GM12878 (cell line): ENCODE measurements around the gene ZMYND11. TPM values are rescaled to one million over a fixed set of nuclear protein-coding genes. Genes with fewer than 3 reads are reported as not detected.

Experiments used
- ESRRA ChIP-seq: IDR thresholded peaks from 2 replicates; pipeline ENCODE4 v1.6.1; 2012; ENCODE audit warnings: mild to moderate bottlenecking, low read length, improper control_type of control experiment
- HDAC6 ChIP-seq: fragments of 200-600 bp; sonication (generic); IDR thresholded peaks from one replicate; pipeline ENCODE4 v1.8.0; 2017; ENCODE audit warnings: antibody characterized with exemption; ENCODE audit not compliant: unreplicated experiment
- MXI1 ChIP-seq: fragments of 150-350 bp; IDR thresholded peaks from 2 replicates; pipeline ENCODE4 v1.6.1; 2011; ENCODE audit warnings: low read depth, mild to moderate bottlenecking, inconsistent platforms, low read length, improper control_type of control experiment
- RAD21 ChIP-seq: IDR thresholded peaks from 2 replicates; pipeline ENCODE4 v1.6.1; 2011; ENCODE audit warnings: mild to moderate bottlenecking, low read depth, low read length, moderate library complexity; ENCODE audit not compliant: insufficient read depth
- SUZ12 ChIP-seq: fragments of 200-600 bp; sonication (generic); IDR thresholded peaks from one replicate; pipeline ENCODE4 v1.6.1; 2018; ENCODE audit warnings: antibody characterized with exemption, mild to moderate bottlenecking; ENCODE audit not compliant: unreplicated experiment
- polyA plus RNA-seq, 11 experiments: library from polyadenylated mRNA; depleted of rRNA in 4 of 11; unstranded in 6 of 11; stranded (reverse) in 5 of 11; fragments of >200 nt; fragmentation: Nextera tagmentation in 4 of 11; fragmentation: Illumina TruSeq in 1 of 11; extraction: Ambion mirVana in 4 of 11; extraction: Trizol in 1 of 11; gene quantifications; 1 replicate in 1 of 11; 2 replicates in 10 of 11; pipeline versions ENCODE4 v1.2.1 to v1.2.3, GENCODE V29; 2011 to 2016; ENCODE audit warnings: inconsistent platforms in 2 of 11, missing spikeins in 2 of 11, low read depth in 1 of 11
- total RNA-seq, 4 experiments: library from RNA; depleted of rRNA in 3 of 4; stranded (reverse); fragments of >200 nt in 3 of 4; fragmentation: Illumina TruSeq in 1 of 4; extraction: Trizol in 1 of 4; gene quantifications; 2 replicates each; pipeline versions ENCODE4 v1.2.1 to v1.2.3, GENCODE V29; 2013 to 2021
- TF ChIP-seq, protein P1 (sequence below): fragments of 450-650 bp; formaldehyde crosslinking; IDR thresholded peaks from 2 replicates; pipeline ENCODE4 v1.4.0; 2020; ENCODE audit warnings: mild to moderate bottlenecking, moderate library complexity
- TF ChIP-seq, protein P2 (sequence below): fragments of 450-650 bp; formaldehyde crosslinking; IDR thresholded peaks from 2 replicates; pipeline ENCODE4 v1.5.0; 2022; ENCODE audit warnings: mild to moderate bottlenecking, missing genetic modification characterization

ZMYND11 gene
- total and polyA plus RNA-seq, 10 of the 15 experiments (the other 5 are each of a cell fraction or from before 2014, with no cell fraction given) = 3.3 to 24.4 (median 13.1) TPM

DNA sequence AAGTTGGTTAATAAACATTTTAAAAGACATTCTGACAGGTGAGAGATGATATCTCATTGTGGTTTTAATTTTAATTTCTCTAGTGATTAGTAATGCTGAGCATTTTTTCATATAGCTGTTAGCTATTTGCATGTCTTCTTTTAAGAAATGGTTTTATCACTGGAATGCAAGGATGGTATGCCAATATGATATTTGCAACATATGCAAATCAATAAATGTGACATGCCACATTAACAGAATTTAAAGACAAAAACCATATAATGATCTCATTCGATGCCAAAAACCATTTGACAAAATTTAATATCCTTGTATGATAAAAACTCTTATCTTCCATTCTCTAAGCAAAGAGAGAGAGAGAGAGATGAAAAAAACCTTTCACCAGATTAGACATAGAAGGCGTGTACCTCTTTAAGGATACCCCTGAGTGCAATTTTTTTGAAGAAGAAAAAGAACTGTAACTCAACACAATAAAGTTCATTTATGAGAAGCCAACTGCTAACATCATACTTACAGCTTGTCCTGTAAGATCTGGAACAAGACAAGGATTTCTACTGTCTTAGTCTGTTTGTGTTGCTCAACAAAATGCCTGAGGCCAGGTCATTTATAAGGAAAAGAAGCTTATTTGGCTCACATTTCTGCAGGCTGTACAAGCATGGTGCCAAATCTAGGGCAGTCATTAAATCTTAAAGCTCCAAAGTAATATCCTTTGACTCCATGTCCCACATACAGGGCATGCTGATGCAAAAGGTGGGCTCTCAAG is 39.7 kb upstream of the ZMYND11 start (continued):
- TF ChIP-seq, protein P1, sequence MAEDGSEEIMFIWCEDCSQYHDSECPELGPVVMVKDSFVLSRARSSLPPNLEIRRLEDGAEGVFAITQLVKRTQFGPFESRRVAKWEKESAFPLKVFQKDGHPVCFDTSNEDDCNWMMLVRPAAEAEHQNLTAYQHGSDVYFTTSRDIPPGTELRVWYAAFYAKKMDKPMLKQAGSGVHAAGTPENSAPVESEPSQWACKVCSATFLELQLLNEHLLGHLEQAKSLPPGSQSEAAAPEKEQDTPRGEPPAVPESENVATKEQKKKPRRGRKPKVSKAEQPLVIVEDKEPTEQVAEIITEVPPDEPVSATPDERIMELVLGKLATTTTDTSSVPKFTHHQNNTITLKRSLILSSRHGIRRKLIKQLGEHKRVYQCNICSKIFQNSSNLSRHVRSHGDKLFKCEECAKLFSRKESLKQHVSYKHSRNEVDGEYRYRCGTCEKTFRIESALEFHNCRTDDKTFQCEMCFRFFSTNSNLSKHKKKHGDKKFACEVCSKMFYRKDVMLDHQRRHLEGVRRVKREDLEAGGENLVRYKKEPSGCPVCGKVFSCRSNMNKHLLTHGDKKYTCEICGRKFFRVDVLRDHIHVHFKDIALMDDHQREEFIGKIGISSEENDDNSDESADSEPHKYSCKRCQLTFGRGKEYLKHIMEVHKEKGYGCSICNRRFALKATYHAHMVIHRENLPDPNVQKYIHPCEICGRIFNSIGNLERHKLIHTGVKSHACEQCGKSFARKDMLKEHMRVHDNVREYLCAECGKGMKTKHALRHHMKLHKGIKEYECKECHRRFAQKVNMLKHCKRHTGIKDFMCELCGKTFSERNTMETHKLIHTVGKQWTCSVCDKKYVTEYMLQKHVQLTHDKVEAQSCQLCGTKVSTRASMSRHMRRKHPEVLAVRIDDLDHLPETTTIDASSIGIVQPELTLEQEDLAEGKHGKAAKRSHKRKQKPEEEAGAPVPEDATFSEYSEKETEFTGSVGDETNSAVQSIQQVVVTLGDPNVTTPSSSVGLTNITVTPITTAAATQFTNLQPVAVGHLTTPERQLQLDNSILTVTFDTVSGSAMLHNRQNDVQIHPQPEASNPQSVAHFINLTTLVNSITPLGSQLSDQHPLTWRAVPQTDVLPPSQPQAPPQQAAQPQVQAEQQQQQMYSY (CRISPR knock-in tag) = no peak
- TF ChIP-seq, protein P2, sequence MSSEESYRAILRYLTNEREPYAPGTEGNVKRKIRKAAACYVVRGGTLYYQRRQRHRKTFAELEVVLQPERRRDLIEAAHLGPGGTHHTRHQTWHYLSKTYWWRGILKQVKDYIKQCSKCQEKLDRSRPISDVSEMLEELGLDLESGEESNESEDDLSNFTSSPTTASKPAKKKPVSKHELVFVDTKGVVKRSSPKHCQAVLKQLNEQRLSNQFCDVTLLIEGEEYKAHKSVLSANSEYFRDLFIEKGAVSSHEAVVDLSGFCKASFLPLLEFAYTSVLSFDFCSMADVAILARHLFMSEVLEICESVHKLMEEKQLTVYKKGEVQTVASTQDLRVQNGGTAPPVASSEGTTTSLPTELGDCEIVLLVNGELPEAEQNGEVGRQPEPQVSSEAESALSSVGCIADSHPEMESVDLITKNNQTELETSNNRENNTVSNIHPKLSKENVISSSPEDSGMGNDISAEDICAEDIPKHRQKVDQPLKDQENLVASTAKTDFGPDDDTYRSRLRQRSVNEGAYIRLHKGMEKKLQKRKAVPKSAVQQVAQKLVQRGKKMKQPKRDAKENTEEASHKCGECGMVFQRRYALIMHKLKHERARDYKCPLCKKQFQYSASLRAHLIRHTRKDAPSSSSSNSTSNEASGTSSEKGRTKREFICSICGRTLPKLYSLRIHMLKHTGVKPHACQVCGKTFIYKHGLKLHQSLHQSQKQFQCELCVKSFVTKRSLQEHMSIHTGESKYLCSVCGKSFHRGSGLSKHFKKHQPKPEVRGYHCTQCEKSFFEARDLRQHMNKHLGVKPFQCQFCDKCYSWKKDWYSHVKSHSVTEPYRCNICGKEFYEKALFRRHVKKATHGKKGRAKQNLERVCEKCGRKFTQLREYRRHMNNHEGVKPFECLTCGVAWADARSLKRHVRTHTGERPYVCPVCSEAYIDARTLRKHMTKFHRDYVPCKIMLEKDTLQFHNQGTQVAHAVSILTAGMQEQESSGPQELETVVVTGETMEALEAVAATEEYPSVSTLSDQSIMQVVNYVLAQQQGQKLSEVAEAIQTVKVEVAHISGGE (CRISPR knock-in tag) = no peak
- no peak for TF ChIP-seq HDAC6
- TF ChIP-seq SUZ12 = no peak
- no peak for TF ChIP-seq ESRRA
- no peak for TF ChIP-seq MXI1
- no peak for TF ChIP-seq RAD21
- TF ChIP-seq, all 136 proteins: peak for 0
